HepG2 (cell line): ENCODE measurements around the gene TMEM198. TPM values are rescaled to one million over a fixed set of nuclear protein-coding genes. Genes with fewer than 3 reads are reported as not detected.

Source experiments
- DMAP1 ChIP-seq: IDR thresholded peaks from 2 replicates; pipeline ENCODE4 v1.6.1; 2016
- ELF3 ChIP-seq: IDR thresholded peaks from 2 replicates; pipeline ENCODE4 v1.6.1; 2016; ENCODE audit warnings: missing genetic modification reagents, missing compliant biosample characterization
- ELF4 ChIP-seq: sonication (generic); formaldehyde crosslinking; IDR thresholded peaks from 2 replicates; pipeline ENCODE4 v1.5.0; 2020; ENCODE audit warnings: missing genetic modification reagents, mild to moderate bottlenecking, moderate library complexity, borderline replicate concordance
- FOXP4 ChIP-seq: sonication (generic); formaldehyde crosslinking; IDR thresholded peaks from 2 replicates; pipeline ENCODE4 v1.4.0; 2020; ENCODE audit warnings: missing genetic modification reagents
- KMT2B ChIP-seq: IDR thresholded peaks from 2 replicates; pipeline ENCODE4 v1.6.1; 2016; ENCODE audit warnings: missing genetic modification reagents, missing compliant biosample characterization
- MAZ ChIP-seq, 2 experiments: sonication (generic) in 1 of 2; formaldehyde crosslinking in 1 of 2; IDR thresholded peaks; 2 replicates each; pipeline versions ENCODE4 v1.5.0 to v1.6.1; 2012 to 2020; ENCODE audit warnings: low read depth in 2 of 2, mild to moderate bottlenecking in 2 of 2, borderline replicate concordance in 1 of 2, improper control_type of control experiment in 1 of 2, low read length in 1 of 2, missing genetic modification reagents in 1 of 2, moderate library complexity in 1 of 2
- MLXIP ChIP-seq: sonication (generic); formaldehyde crosslinking; IDR thresholded peaks from 2 replicates; pipeline ENCODE4 v1.9.0; 2021; ENCODE audit warnings: missing genetic modification reagents, borderline replicate concordance
- NPAS2 ChIP-seq: sonication (generic); formaldehyde crosslinking; IDR thresholded peaks from 2 replicates; pipeline ENCODE4 v1.8.0; 2022; ENCODE audit warnings: mild to moderate bottlenecking, missing genetic modification reagents, borderline replicate concordance
- PITX1 ChIP-seq: sonication (generic); formaldehyde crosslinking; IDR thresholded peaks from 2 replicates; pipeline ENCODE4 v1.5.1; 2020; ENCODE audit warnings: mild to moderate bottlenecking, missing genetic modification reagents
- PREB ChIP-seq: sonication (generic); formaldehyde crosslinking; IDR thresholded peaks from 2 replicates; pipeline ENCODE4 v1.4.0; 2020; ENCODE audit warnings: missing genetic modification reagents
- ZMAT3 ChIP-seq: sonication (generic); formaldehyde crosslinking; conservative IDR thresholded peaks from 2 replicates; pipeline ENCODE4 v1.7.0; 2021; ENCODE audit warnings: missing genetic modification reagents
- ZNF207 ChIP-seq: fragments of 450-650 bp; IDR thresholded peaks from 2 replicates; pipeline ENCODE4 v1.6.1; 2016; ENCODE audit warnings: antibody characterized with exemption, borderline replicate concordance
- ZNF614 ChIP-seq: IDR thresholded peaks from 2 replicates; pipeline ENCODE4 v1.6.1; 2018; ENCODE audit warnings: missing biosample characterization, missing genetic modification reagents, inconsistent platforms, borderline replicate concordance
- ZNF674 ChIP-seq: sonication (generic); formaldehyde crosslinking; IDR thresholded peaks from 2 replicates; pipeline ENCODE4 v1.5.0; 2020; ENCODE audit warnings: low read depth, mild to moderate bottlenecking, missing genetic modification reagents
- polyA plus RNA-seq, 8 experiments: library from polyadenylated mRNA; depleted of rRNA in 3 of 8; stranded (reverse) in 7 of 8; unstranded in 1 of 8; fragments of >200 nt; fragmentation: Illumina TruSeq in 4 of 8; extraction: Trizol in 4 of 8; gene quantifications; 2 replicates each; pipeline versions ENCODE4 v1.2.1 to v1.2.3, GENCODE V29; 2011 to 2016; ENCODE audit warnings: low read depth in 4 of 8, missing spikeins in 1 of 8, mixed read lengths in 1 of 8; ENCODE audit not compliant: insufficient read depth in 1 of 8
- total RNA-seq, 5 experiments: library from RNA; depleted of rRNA; stranded (reverse); fragments of >200 nt; fragmentation: Illumina TruSeq; extraction: Trizol; gene quantifications; 2 replicates each; pipeline ENCODE4 v1.2.3, GENCODE V29; 2016; ENCODE audit warnings: low read depth in 1 of 5
- TF ChIP-seq, protein P1 (sequence below): sonication (generic); formaldehyde crosslinking; IDR thresholded peaks from 2 replicates; pipeline ENCODE4 v1.5.1; 2020; ENCODE audit warnings: mild to moderate bottlenecking, missing genetic modification reagents, borderline replicate concordance
- TF ChIP-seq, protein P2 (sequence below): IDR thresholded peaks from 2 replicates; pipeline ENCODE4 v1.6.1; 2016; ENCODE audit warnings: low read depth, borderline replicate concordance

The TMEM198 gene
- total and polyA plus RNA-seq, 2 of the 13 experiments (the other 11 are each of a cell fraction or from before 2014, with no cell fraction given): 17.3 to 23.5 TPM

DNA sequence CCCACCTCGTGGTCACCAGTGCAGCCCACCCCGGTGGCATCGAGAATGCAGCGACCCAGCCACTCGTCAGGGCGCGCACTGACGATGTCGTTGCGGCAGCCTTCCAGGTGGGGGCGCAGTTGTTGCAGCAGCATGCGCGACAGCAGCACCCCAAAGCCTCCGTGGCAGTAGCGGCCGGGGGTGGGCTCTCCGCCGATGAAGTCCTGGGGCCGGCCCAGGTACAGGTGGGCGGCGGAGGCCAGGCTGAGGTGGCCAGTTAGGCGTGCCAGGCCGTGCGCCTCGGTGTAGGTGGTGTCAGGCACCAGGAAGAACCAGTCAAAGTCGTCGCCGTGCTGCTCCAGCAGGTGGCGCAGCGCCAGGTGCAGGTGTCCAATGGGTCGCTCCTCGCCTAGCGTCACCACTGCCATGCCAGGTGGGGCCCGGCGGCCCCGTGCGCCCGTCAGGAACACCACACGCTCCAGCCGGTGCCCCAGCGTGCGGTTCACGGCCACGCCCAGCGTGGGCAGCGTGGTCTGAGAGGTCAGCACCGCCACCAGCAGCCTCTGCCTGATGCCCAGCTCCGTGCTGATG is 2.1 kb upstream of the TMEM198 start (continued):
- TF ChIP-seq, protein P1, sequence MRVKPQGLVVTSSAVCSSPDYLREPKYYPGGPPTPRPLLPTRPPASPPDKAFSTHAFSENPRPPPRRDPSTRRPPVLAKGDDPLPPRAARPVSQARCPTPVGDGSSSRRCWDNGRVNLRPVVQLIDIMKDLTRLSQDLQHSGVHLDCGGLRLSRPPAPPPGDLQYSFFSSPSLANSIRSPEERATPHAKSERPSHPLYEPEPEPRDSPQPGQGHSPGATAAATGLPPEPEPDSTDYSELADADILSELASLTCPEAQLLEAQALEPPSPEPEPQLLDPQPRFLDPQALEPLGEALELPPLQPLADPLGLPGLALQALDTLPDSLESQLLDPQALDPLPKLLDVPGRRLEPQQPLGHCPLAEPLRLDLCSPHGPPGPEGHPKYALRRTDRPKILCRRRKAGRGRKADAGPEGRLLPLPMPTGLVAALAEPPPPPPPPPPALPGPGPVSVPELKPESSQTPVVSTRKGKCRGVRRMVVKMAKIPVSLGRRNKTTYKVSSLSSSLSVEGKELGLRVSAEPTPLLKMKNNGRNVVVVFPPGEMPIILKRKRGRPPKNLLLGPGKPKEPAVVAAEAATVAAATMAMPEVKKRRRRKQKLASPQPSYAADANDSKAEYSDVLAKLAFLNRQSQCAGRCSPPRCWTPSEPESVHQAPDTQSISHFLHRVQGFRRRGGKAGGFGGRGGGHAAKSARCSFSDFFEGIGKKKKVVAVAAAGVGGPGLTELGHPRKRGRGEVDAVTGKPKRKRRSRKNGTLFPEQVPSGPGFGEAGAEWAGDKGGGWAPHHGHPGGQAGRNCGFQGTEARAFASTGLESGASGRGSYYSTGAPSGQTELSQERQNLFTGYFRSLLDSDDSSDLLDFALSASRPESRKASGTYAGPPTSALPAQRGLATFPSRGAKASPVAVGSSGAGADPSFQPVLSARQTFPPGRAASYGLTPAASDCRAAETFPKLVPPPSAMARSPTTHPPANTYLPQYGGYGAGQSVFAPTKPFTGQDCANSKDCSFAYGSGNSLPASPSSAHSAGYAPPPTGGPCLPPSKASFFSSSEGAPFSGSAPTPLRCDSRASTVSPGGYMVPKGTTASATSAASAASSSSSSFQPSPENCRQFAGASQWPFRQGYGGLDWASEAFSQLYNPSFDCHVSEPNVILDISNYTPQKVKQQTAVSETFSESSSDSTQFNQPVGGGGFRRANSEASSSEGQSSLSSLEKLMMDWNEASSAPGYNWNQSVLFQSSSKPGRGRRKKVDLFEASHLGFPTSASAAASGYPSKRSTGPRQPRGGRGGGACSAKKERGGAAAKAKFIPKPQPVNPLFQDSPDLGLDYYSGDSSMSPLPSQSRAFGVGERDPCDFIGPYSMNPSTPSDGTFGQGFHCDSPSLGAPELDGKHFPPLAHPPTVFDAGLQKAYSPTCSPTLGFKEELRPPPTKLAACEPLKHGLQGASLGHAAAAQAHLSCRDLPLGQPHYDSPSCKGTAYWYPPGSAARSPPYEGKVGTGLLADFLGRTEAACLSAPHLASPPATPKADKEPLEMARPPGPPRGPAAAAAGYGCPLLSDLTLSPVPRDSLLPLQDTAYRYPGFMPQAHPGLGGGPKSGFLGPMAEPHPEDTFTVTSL: no peak
- TF ChIP-seq MLXIP (CRISPR knock-in tag) (no peak), ZNF674 (CRISPR knock-in tag) (0 out of 2 replicates have a peak, but pooled peaks have one; percentile 31), KMT2B (peak; percentile 58; the same call in 1 of the 2 replicates), DMAP1 (CRISPR knock-in tag) (no peak; the same call in 1 of the 2 replicates), NPAS2 (no peak), ZNF207 (no peak), ELF3 (CRISPR knock-in tag) (peak; percentile 95), ZMAT3 (CRISPR knock-in tag) (peak; percentile 75; the same call in 1 of the 2 replicates), PITX1 (CRISPR knock-in tag) (peak; percentile 61; the same call in 1 of the 2 replicates), ZNF614 (CRISPR knock-in tag) (peak; percentile 90; the same call in 1 of the 2 replicates), ELF4 (CRISPR knock-in tag) (no peak), PREB (CRISPR knock-in tag) (no peak), FOXP4 (CRISPR knock-in tag) (peak; percentile 46; the same call in 1 of the 2 replicates), MAZ (IDR thresholded peaks at IDR 0.05; ENCODE audit: borderline replicate concordance, low read depth, low read length) (peak; percentile 49; the same call in 1 of the 2 replicates), MAZ (CRISPR knock-in tag; IDR thresholded peaks at IDR 0.05; ENCODE audit: low read depth) (peak; percentile 97)
- TF ChIP-seq, protein P2, sequence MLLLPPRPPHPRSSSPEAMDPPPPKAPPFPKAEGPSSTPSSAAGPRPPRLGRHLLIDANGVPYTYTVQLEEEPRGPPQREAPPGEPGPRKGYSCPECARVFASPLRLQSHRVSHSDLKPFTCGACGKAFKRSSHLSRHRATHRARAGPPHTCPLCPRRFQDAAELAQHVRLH: peak; percentile 54; the same call in 1 of the 2 replicates
